WTC11 (cell line): ENCODE measurements around the gene MRPL52. TPM values are rescaled to one million over a fixed set of nuclear protein-coding genes. Genes with fewer than 3 reads are reported as not detected.

Source experiments
- ATAC-seq: fragments of 200-7000 bp; cut with Tn5 transposase; 2 replicates; pipeline ENCODE4 v1.10.0; 2021; ENCODE audit warnings: mild to moderate bottlenecking, moderate library complexity
- CTCF ChIA-PET: fragments of 300-600 bp; sonication (Branson Sonifier 250); formaldehyde crosslinking; loops from one replicate; lab custom pipeline; 2021; ENCODE audit warnings: antibody characterized with exemption; lab: Charles Lee
- POLR2A ChIA-PET: fragments of 350-600 bp; sonication (Branson Sonifier 250); formaldehyde crosslinking; loops from one replicate; lab custom pipeline; 2021; ENCODE audit warnings: antibody characterized with exemption; lab: Charles Lee
- DNase-seq: peaks from one replicate; pipeline ENCODE4 v3.0.0; 2021; ENCODE audit warnings: low spot score
- H3K27ac Mint-ChIP-seq: 2 replicates; pipeline ENCODE4 v1.8.0; 2021; ENCODE audit warnings: mixed read lengths
- H3K27me3 Mint-ChIP-seq: 2 replicates; pipeline ENCODE4 v1.8.0; 2021; ENCODE audit warnings: low read depth, mild to moderate bottlenecking, moderate library complexity, mixed read lengths
- H3K36me3 Mint-ChIP-seq: 2 replicates; pipeline ENCODE4 v1.8.0; 2021; ENCODE audit warnings: mixed read lengths
- H3K4me1 Mint-ChIP-seq: 2 replicates; pipeline ENCODE4 v1.8.0; 2022; ENCODE audit warnings: mixed read lengths
- H3K4me3 Mint-ChIP-seq: 2 replicates; pipeline ENCODE4 v1.8.0; 2021; ENCODE audit warnings: mild to moderate bottlenecking, moderate library complexity, mixed read lengths
- H3K9me3 Mint-ChIP-seq: 2 replicates; pipeline ENCODE4 v1.8.0; 2021; ENCODE audit warnings: mixed read lengths
- ATF3 ChIP-seq: sonication (generic); formaldehyde crosslinking; conservative IDR thresholded peaks from 2 replicates; pipeline ENCODE4 v1.8.1; 2022; ENCODE audit warnings: mild to moderate bottlenecking, missing genetic modification reagents
- CTCF ChIP-seq: fragments of 200-600 bp; IDR thresholded peaks from 2 replicates; pipeline ENCODE4 v1.8.0; 2022; ENCODE audit warnings: antibody characterized with exemption
- E2F5 ChIP-seq: sonication (generic); formaldehyde crosslinking; IDR thresholded peaks from 2 replicates; pipeline ENCODE4 v1.8.1; 2022; ENCODE audit warnings: mild to moderate bottlenecking, moderate library complexity, missing genetic modification reagents
- GABPB1 ChIP-seq: sonication (generic); formaldehyde crosslinking; IDR thresholded peaks from 2 replicates; pipeline ENCODE4 v1.8.1; 2023; ENCODE audit warnings: mild to moderate bottlenecking, missing genetic modification reagents
- IRF2 ChIP-seq: sonication (generic); formaldehyde crosslinking; IDR thresholded peaks from 2 replicates; pipeline ENCODE4 v1.8.0; 2022; ENCODE audit warnings: low read depth, missing genetic modification reagents, borderline replicate concordance
- KAT7 ChIP-seq: sonication (generic); formaldehyde crosslinking; IDR thresholded peaks from 2 replicates; pipeline ENCODE4 v1.8.1; 2023; ENCODE audit warnings: missing genetic modification reagents, mild to moderate bottlenecking, borderline replicate concordance
- MLX ChIP-seq: sonication (generic); formaldehyde crosslinking; IDR thresholded peaks from 2 replicates; pipeline ENCODE4 v1.8.1; 2023; ENCODE audit warnings: mild to moderate bottlenecking, missing genetic modification reagents, moderate library complexity
- MXD4 ChIP-seq: fragments of 250-450 bp; sonication (Bioruptor Pico); IDR thresholded peaks from 2 replicates; pipeline ENCODE4 v1.8.0; 2021; ENCODE audit warnings: mild to moderate bottlenecking, moderate library complexity, borderline replicate concordance
- NFYB ChIP-seq: sonication (generic); formaldehyde crosslinking; conservative IDR thresholded peaks from 2 replicates; pipeline ENCODE4 v1.8.0; 2022; ENCODE audit warnings: low read depth, missing genetic modification reagents
- PRDM15 ChIP-seq: sonication (generic); formaldehyde crosslinking; IDR thresholded peaks from 2 replicates; pipeline ENCODE4 v1.8.0; 2022; ENCODE audit warnings: missing genetic modification reagents
- SP1 ChIP-seq: sonication (generic); formaldehyde crosslinking; conservative IDR thresholded peaks from 2 replicates; pipeline ENCODE4 v1.8.1; 2022; ENCODE audit warnings: missing genetic modification reagents
- TP53 ChIP-seq: sonication (generic); formaldehyde crosslinking; IDR thresholded peaks from 2 replicates; pipeline ENCODE4 v1.8.1; 2023; ENCODE audit warnings: mild to moderate bottlenecking, missing genetic modification reagents
- USF1 ChIP-seq: sonication (generic); formaldehyde crosslinking; IDR thresholded peaks from 2 replicates; pipeline ENCODE4 v1.8.0; 2022; ENCODE audit warnings: mild to moderate bottlenecking, missing genetic modification reagents
- ZBTB43 ChIP-seq: sonication (generic); formaldehyde crosslinking; IDR thresholded peaks from 2 replicates; pipeline ENCODE4 v1.8.1; 2023; ENCODE audit warnings: mild to moderate bottlenecking, missing genetic modification reagents
- ZMAT4 ChIP-seq: fragments of 250-450 bp; sonication (Bioruptor Pico); IDR thresholded peaks from 2 replicates; pipeline ENCODE4 v1.9.0; 2021; ENCODE audit warnings: mild to moderate bottlenecking
- ZNF219 ChIP-seq: sonication (generic); formaldehyde crosslinking; IDR thresholded peaks from 2 replicates; pipeline ENCODE4 v1.8.0; 2023; ENCODE audit warnings: missing genetic modification reagents, mild to moderate bottlenecking, borderline replicate concordance
- ZNF423 ChIP-seq: fragments of 250-450 bp; sonication (Bioruptor Pico); IDR thresholded peaks from 2 replicates; pipeline ENCODE4 v2.1.2; 2022; ENCODE audit warnings: mild to moderate bottlenecking, moderate library complexity
- ZNF532 ChIP-seq: fragments of 250-450 bp; sonication (Bioruptor Pico); IDR thresholded peaks from 2 replicates; pipeline ENCODE4 v1.9.0; 2021; ENCODE audit warnings: mild to moderate bottlenecking, borderline replicate concordance
- total RNA-seq: library from RNA; stranded (reverse); gene quantifications from 3 replicates; pipeline ENCODE4 v1.2.3, GENCODE V29; 2021

Gene MRPL52
- total RNA-seq, 1 experiment from 2014 or later = 170 TPM

GRCh38 chr14:22802860-22803686 is 26.6 kb upstream of the MRPL52 start:
- no peak for DNase-seq
- no peaks in the 10 kb centered on the region for H3K9me3 Mint-ChIP-seq
- TF ChIP-seq ATF3 (CRISPR knock-in tag) (no peak), ZMAT4 (CRISPR knock-in tag) (no peak), ZNF423 (CRISPR knock-in tag) (no peak), PRDM15 (CRISPR knock-in tag) (no peak), MLX (CRISPR knock-in tag) (no peak), IRF2 (CRISPR knock-in tag) (no peak), MXD4 (CRISPR knock-in tag) (no peak), TP53 (CRISPR knock-in tag) (no peak), SP1 (CRISPR knock-in tag) (no peak), ZBTB43 (CRISPR knock-in tag) (no peak), E2F5 (no peak)
- ChIA-PET CTCF (no interaction called here), POLR2A (no interaction called here)
- ATAC-seq = no peak
- no peaks in the 10 kb centered on the region for H3K27me3 Mint-ChIP-seq
- no peaks in the 10 kb centered on the region for H3K36me3 Mint-ChIP-seq
- peaks cover 8% of the 10 kb centered on the region for H3K4me1 Mint-ChIP-seq
- H3K4me3 Mint-ChIP-seq = no peak overlapping the region
- H3K27ac Mint-ChIP-seq = no peak overlapping the region

- CTCF ChIA-PET = no interaction called here
- H3K36me3 Mint-ChIP-seq = no peaks in the 10 kb centered on the region
- TF ChIP-seq USF1 (CRISPR knock-in tag) (no peak), KAT7 (CRISPR knock-in tag) (no peak), GABPB1 (CRISPR knock-in tag) (no peak), CTCF (no peak), ZNF219 (CRISPR knock-in tag) (no peak), NFYB (CRISPR knock-in tag) (no peak), ZNF532 (no peak)
Measured at GRCh38 chr14:22803687-22803974, 26.1 kb upstream of the MRPL52 start.

More at GRCh38 chr14:22803687-22803974, 26.1 kb upstream of the MRPL52 start:
- Mint-ChIP-seq H3K4me3 (no peak overlapping the region), H3K27me3 (no peaks in the 10 kb centered on the region), H3K9me3 (no peaks in the 10 kb centered on the region), H3K27ac (no peak overlapping the region), H3K4me1 (peaks cover 8% of the 10 kb centered on the region)
- POLR2A ChIA-PET = no interaction called here
- DNase-seq (no peak), ATAC-seq (no peak)
